Measurements from ENCODE around the gene ROR1.

The ROR1 gene

DNA sequence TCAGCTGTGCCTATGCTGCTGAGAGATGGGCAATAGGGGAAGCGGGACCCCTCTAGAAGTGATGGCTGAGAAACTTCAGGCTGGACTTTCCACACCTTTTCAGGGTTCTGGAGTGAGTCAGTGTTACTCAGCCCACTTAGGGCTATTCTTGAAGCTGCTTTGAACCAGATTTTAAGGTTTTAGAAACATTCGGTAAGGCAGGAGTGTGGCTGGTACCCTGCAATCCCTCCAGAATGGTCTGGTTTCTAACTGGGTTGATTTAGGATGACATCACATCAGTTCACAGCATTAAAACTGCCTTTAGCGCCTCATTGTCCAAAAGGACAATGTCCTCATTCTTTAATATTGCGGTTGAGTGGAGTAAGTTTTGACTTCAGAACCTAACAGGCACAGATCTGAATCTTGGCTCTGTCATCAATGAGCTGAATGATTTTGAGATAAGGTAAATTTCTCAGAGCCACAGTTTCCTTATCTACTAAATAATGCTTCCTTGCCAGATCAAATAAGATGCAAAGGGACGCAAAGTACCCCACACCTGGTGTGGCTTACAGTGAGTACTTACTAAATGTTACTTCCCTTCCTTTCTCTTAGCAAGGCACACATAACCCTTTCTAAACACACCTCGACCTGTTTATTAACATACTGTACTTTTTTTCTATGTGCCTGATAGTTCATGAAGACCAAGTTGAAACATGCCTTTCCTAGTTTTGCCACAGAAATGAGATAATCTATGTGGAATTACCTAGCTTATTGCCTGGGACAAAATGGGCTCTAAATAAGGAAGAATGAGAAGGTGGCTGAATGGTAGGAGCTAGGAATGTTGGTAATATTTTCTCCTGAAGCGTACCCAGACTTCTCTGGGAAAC, 209.8 kb downstream of the ROR1 start:
- DNase-seq = no peak

DNA sequence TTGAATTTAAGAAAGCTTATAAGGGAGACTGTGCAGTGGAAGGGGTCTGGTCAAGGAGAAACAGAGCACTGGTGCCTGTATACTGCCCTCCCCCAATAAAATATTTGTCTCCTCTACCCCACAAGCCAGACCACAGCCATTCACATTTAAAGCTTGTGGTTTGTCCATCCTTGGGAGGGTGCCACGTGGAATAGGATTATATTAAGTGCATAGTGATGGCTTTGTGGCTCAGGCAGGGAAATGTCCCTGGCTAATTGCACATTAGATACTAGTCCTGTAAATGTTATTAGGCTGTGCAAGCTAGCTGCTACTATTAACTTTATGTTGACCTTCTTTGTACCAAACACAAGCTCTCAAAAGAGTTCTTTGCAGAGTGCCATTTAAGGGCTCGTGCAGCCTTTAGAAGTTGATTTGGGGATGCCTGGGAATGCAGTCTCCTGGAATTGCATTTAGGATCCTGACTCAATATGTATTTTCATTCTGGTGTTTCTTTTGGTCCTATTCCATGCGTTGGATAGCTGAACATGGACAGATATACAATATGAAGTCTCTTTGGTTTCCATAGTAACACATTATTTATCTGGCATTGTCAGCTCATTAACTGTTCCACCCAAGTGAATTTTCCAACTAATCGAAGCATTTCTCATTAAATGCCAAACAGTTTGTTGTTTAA, 210.6 kb downstream of the ROR1 start:
- DNase-seq = no peak

GRCh38 chr1:63984930-63985290, 211.1 kb downstream of the ROR1 start:
- no peak for DNase-seq

GRCh38 chr1:63987014-63987627, 213.3 kb downstream of the ROR1 start:
- no peak for DNase-seq

- DNase-seq = no peak
Measured at GRCh38 chr1:63987628-63988024, 213.8 kb downstream of the ROR1 start.

- DNase-seq = no peak
Measured at GRCh38 chr1:63988941-63989340, 215.1 kb downstream of the ROR1 start.

DNA sequence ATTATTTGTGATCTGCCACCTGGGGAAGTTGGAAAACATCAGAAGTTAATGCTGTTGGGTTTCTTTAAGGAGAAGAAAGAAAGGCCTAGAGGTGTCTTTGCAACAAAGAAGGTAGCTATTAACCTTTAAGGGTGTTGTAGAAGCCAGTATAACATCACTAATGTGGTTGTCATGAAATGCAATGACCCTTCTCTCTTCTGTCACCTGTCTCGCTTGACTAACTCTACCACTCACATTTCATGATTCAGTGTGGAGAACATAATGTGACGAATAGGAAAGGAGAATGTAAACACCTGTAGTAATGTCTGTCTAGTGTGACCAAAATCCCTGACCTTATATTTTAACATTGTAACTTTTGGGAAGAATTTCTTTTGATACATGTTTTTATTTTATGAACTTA, 217.9 kb downstream of the ROR1 start:
- DNase-seq = no peak

DNA sequence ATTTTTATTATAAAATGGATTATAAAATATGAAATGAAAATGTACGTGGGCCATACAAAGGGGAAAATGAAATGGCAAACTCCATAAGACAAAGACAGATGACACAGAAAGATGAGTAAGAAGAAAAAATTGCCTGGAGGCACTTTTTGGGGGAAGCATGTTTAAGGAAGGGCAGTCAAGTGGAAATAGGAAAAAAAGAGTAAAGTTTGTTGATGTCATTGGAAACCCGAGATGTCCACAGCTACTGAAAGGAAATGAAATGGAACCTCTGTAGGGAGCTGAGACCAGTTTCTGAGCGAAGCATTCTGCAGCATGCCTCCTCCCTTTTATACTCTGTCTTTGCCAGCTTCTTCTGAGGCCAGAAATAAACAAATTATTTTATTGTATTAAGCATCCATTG, 226.2 kb downstream of the ROR1 start:
- DNase-seq = no peak

DNA sequence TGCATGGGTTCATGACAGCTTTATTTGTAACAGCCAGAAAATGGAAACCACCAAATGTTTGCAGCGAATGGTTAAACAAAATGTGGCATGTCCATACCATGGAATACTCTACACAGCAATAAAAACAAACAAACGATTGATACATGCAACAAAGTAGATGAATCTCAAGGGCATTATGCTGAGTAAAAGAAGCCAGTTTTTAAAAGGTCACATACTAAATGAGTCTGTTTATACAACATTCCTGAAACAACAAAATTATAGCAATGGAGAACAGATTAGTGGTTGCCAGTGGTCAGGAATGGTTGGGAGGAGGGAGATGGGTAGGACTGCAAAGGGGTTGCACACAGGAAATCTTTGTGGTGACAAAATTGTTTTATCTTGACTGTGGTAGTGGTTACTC, 227.2 kb downstream of the ROR1 start:
- DNase-seq = no peak

DNA sequence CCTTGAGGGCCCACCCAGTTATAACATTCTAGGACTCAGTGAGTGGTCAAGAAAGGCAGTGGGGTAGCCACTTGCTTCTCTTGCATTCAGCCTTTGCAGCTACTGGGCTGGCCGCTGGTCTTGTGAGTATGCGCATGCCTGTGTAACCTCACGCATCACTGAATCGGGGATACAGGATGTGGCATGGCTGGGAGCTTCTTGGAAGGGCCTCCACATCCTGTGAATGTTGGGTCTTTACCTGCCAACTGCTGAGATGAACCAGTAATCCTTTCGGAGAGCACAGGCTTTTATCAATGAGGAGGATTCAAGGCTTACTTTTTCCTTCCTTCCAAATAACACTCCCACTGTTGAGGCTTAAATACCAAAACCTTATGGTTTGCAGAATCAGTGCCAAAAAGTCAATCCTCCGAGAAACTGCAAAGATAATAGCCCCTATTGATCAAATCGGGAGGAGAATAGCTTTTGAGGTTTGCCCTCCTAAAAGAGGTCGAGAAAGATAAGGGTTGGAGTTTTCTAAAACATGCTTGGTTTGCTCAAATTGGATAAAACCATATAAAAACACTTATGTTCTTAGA, 230.7 kb downstream of the ROR1 start:
- no peak for DNase-seq

GRCh38 chr1:64005801-64006200, 232.0 kb downstream of the ROR1 start:
- no peak for DNase-seq

DNA sequence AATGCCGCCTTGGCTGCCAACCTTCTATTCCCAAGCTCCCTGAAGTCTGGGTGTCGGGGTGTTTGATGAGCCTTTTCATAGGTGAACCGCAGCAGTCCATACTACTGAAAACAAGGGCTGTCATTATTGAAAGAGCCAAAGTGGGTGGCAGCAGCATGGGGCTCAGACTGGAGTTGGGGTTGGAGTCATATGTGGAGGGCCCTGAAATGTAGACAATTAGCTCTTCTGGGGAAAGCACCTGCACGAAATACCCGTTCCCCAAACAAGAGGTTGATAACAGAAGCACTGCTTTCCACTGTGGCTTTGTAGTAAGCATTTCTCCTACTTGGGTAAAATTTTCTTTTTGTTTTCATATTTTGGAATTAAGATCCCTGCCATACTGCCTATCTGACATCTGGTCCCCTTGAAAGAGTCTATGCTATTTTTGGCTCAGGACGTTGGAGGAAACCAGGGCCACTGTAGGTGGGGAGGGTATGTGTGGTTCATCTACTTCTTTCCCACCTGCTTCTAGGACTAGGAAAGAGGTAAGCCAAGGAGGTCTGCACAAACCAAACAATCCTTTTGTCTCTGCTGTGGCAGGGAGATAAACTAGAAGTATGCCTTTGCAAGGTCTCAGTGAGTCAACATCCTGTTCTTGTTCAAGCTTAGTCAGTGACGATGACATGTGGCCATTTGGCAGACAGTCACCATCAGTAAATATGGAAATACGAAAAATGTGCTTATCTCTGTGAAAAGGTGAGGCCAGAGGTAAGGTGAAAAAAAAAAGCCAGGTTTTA, 232.6 kb downstream of the ROR1 start:
- DNase-seq = no peak

DNA sequence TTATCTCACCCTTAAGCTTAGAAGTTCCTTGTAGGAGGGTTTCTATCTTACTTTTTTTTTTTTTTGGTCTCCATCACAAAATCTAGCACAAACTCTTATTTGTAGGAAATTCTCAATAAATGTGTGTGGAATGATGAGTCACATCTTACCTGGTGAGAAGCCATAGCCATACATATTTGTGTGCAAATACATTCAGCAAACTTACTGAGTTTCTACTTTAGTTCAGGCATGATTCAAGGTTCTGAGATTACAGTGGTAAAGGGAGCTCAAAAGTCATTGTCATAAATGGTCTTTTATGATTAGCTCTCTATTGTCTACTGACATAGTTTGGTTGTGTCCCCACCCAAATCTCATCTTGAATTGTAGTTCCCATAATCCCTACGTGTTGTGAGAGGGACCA, 236.5 kb downstream of the ROR1 start:
- no peak for DNase-seq

DNA sequence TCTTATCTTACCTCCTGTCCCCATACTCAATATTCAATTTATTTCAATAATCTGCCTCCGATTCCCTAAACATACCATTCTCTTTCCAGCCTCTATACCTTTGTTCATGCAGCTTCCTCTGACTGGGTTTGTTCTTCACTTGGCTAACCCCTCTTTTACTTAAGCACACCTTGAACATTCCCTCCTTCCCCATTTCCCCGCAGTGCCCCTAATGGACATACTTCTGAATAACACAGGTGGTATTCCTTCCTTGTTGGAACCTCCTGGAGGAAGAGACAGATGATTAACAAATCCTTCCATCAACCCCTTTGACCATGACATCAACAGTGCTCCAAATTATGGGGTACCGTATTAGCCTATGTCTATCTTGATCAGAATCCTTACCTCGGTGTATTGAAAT, 239.6 kb downstream of the ROR1 start:
- DNase-seq = no peak

GRCh38 chr1:64019818-64020217, 246.0 kb downstream of the ROR1 start:
- no peak for DNase-seq

DNA sequence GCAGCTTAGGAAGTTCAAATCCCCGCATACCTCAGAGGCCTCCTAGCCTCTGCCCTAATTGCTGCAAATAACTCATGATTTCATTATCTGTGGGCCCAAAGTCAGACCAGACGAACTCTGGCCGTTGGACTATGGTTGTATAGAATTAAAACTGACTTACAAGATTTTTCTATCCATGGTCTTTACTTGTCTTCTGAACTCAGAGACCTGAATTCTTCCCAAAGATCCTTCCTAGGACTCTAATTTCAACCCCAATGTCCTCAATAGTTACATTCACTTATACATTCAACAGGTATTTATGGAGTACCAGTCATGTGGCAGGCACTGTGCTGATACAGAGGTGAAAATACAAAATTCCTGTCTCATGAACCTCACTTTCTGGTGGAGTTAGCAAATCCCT, 247.2 kb downstream of the ROR1 start:
- DNase-seq = no peak

DNA sequence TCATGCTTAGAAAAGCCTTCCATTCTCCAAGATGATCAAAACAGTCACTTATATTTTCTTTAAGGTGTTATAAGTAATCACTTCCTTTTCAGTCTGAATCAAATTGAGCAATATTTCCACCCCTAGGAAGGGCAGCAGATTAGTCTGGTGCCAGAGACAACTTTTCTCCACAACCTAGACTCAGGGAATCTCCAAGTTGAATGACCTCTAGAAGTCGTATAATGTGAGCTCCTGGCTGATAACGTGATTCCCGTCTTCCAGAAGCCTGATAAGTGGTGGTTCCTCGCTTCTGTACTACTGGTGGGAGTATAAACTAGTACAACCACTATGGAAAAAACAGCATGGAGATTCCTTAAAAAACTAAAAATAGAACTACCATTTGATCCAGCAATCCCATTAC, 251.2 kb downstream of the ROR1 start:
- DNase-seq = no peak

GRCh38 chr1:64029037-64029436, 255.2 kb downstream of the ROR1 start:
- no peak for DNase-seq

- no peak for DNase-seq
Measured at GRCh38 chr1:64030411-64030810, 256.6 kb downstream of the ROR1 start.

GRCh38 chr1:64031236-64031635, 257.4 kb downstream of the ROR1 start:
- no peak for DNase-seq

DNA sequence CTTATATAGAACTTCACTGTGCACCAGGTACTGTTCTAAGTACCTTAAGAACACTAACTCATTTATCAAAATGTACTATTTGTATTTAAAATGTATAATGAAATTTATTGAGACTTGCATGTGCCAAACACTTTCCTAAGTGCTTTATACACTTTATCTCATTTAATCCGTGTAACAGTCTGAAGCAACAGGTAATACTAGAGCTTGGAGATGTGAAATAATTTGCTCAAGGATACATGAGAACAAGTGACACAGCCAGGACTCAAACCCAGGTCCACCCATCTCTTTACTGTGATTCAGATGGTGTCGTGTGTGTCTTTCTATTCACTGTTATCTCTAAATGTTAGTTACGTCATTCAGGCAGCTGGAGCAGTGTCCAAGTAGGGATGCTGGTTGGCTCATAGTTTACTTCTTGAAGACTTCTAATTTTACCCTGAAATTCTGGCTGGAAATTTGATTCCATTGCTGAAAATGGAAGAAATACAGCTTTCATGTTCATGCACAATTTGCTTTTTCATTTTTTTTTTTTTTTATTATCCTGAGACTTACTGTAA, 259.9 kb downstream of the ROR1 start:
- DNase-seq = no peak

GRCh38 chr1:64036549-64036948, 262.7 kb downstream of the ROR1 start:
- DNase-seq = no peak

DNA sequence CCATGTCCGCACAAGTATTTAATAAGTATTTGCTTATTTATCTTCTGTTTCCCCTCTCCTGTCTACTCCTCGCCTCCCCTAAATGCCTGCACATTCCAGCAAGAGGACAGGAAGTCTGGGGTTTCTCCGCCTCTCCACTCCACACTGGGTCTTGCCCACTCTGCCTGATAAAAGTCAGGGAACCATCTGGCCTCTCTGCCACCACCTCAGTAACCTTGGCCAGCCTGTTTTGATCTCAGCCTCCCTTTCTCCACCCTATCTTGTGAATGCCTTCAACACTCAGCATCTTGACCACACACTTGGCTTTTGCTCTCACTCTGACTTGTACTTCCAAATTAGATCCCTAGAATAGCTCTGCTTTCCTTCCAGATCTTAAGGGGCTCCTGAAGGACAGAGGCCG, 264.3 kb downstream of the ROR1 start:
- no peak for DNase-seq

Data from NCI-H1694 (cell line).